HCT116 (cell line): Measurements from ENCODE around the gene SOHLH2.

Experiments
- CBX3 ChIP-seq: IDR thresholded peaks from 2 replicates; pipeline ENCODE4 v1.6.1; 2012; ENCODE audit warnings: low read depth
- EZH2 ChIP-seq: fragments of 200-600 bp; sonication (generic); IDR thresholded peaks from 2 replicates; pipeline ENCODE4 v1.6.1; 2017; ENCODE audit warnings: antibody characterized with exemption, mixed run types
- POLR2A ChIP-seq: IDR thresholded peaks from 2 replicates; pipeline ENCODE4 v1.7.0; 2011; ENCODE audit warnings: borderline replicate concordance; ENCODE audit not compliant: insufficient read depth, insufficient read length; ENCODE audit errors: extremely low read depth
- POLR2AphosphoS5 ChIP-seq: IDR thresholded peaks from 2 replicates; pipeline ENCODE4 v1.6.1; 2011; ENCODE audit warnings: mild to moderate bottlenecking, low read depth, low read length, moderate library complexity
- RAD21 ChIP-seq: IDR thresholded peaks from 2 replicates; pipeline ENCODE4 v1.6.1; 2012; ENCODE audit warnings: low read depth, mild to moderate bottlenecking
- SP1 ChIP-seq: IDR thresholded peaks from 2 replicates; pipeline ENCODE4 v1.6.1; 2012; ENCODE audit warnings: low read depth
- TCF7L2 ChIP-seq: IDR thresholded peaks from 2 replicates; pipeline ENCODE4 v1.7.0; 2011; ENCODE audit warnings: borderline replicate concordance, inconsistent platforms; ENCODE audit not compliant: insufficient read depth, insufficient read length; ENCODE audit errors: extremely low read depth
- TF ChIP-seq, protein P1 (sequence below), 3 experiments: fragments of 200-600 bp in 1 of 3; sonication (generic) in 1 of 3; IDR thresholded peaks in 2 of 3; conservative IDR thresholded peaks in 1 of 3; 2 replicates each; pipeline ENCODE4 v1.5.1; 2012 to 2017; ENCODE audit warnings: low read depth in 2 of 3, low read length in 2 of 3, antibody characterized with exemption in 1 of 3, borderline replicate concordance in 1 of 3, control low read depth in 1 of 3, mild to moderate bottlenecking in 1 of 3, mixed read lengths in 1 of 3, mixed run types in 1 of 3, moderate library complexity in 1 of 3; ENCODE audit not compliant: insufficient read depth in 1 of 3
- TF ChIP-seq, protein P2 (sequence below): IDR thresholded peaks from 2 replicates; pipeline ENCODE4 v1.6.1; 2012

DNA sequence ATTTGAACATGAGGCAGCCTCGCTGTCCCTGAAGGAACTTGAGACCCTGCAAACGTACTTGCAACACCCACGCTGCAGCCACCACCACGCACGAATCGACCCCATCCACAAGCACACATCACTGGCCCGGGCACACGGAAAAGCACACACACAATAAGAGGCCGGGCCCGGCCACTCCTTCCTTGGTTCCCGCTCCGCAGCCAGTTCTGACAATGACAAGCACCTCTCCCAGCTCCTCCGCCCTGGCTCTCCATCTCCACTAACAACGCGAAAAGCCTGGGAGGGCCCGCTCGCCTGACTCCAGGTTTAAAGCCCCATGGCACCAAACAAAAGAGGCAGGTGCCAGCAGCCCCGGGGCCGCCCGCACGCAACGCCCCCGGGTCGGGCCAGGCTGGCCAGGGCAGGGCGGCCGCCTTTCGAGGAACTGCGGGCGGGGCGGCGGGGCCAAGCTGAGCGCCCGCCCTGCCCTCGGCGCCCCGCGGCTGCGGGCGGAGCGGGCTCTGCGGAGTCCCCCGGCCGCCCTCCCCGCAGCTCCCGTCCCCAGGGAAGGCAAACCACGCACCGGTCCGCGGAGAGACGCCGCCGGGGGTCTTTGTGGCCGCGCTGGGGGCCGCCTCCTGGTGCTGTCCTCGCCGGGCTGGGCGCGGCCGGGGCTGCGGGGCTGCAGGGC, 83.7 kb downstream of the SOHLH2 start:
- no peak for TF ChIP-seq EZH2
- TF ChIP-seq, protein P1, sequence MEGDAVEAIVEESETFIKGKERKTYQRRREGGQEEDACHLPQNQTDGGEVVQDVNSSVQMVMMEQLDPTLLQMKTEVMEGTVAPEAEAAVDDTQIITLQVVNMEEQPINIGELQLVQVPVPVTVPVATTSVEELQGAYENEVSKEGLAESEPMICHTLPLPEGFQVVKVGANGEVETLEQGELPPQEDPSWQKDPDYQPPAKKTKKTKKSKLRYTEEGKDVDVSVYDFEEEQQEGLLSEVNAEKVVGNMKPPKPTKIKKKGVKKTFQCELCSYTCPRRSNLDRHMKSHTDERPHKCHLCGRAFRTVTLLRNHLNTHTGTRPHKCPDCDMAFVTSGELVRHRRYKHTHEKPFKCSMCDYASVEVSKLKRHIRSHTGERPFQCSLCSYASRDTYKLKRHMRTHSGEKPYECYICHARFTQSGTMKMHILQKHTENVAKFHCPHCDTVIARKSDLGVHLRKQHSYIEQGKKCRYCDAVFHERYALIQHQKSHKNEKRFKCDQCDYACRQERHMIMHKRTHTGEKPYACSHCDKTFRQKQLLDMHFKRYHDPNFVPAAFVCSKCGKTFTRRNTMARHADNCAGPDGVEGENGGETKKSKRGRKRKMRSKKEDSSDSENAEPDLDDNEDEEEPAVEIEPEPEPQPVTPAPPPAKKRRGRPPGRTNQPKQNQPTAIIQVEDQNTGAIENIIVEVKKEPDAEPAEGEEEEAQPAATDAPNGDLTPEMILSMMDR (IDR thresholded peaks at IDR 0.05 in 2 of 3, conservative IDR thresholded peaks at IDR 0.05 in 1 of 3; ENCODE audit: borderline replicate concordance in 1 of 3, insufficient read depth in 1 of 3, low read depth in 2 of 3, low read length in 2 of 3) = no peak
- TF ChIP-seq RAD21 = no peak
- TF ChIP-seq POLR2AphosphoS5 = no peak
- TF ChIP-seq, protein P2, sequence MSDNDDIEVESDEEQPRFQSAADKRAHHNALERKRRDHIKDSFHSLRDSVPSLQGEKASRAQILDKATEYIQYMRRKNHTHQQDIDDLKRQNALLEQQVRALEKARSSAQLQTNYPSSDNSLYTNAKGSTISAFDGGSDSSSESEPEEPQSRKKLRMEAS = no peak
- TF ChIP-seq POLR2A = no peak
- TF ChIP-seq CBX3 = no peak
- no peak for TF ChIP-seq TCF7L2
- TF ChIP-seq SP1 = no peak
